ENCODE results near the gene NPC1. TPM values are rescaled to one million over a fixed set of nuclear protein-coding genes. Genes with fewer than 3 reads are reported as not detected.
"Not testable (repeated sequence)": the region's sequence is repeated elsewhere in the genome, so short reads cannot be mapped to it uniquely, and the experiment has no call there.

Gene NPC1
- total RNA-seq, 1 donor from 2014 or later = 29.0 TPM

DNA sequence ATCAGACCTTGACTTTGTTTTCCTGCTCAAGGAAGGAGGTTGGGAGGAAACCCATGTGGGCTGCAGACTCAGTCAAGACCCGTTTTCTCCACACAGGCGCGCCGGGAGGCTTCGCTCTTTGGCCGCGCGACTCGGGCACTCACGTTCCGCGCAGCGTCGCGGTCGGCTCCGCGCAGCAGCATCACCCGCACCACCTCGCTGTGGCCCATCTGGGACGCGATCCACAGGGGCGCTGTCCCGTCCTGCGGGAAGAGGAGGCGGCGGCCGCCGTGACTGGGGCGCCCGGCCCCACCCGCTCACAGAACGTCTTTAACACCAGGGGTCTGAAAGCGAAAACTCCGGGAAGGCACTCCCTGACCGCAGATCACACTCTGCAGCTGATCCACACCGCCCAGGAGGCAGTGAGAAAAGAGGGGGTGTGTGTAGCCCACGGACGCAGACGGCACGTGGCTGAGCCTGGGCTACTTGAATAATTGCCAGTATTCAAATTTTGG lies 33.1 kb upstream of the NPC1 start:
- Mint-ChIP-seq H3K27ac (no peak overlapping the region), H3K36me3 (ENCODE audit: low read depth) (no peaks in the 10 kb centered on the region), H3K27me3 (ENCODE audit: low read depth) (peaks cover 42% of the 10 kb centered on the region), H3K9me3 (no peaks in the 10 kb centered on the region), H3K4me3 (ENCODE audit: low read depth) (no peak overlapping the region), H3K4me1 (ENCODE audit: low read depth) (no peaks in the 10 kb centered on the region)
- no peak for DNase-seq (ENCODE audit: low spot score)
- intact Hi-C loops (cut with micrococcal nuclease) = no loop called here

GRCh38 chr18:23618862-23619387 lies 32.6 kb upstream of the NPC1 start:
- Mint-ChIP-seq H3K36me3 (ENCODE audit: low read depth) (no peaks in the 10 kb centered on the region), H3K9me3 (no peaks in the 10 kb centered on the region), H3K4me1 (ENCODE audit: low read depth) (no peaks in the 10 kb centered on the region), H3K4me3 (ENCODE audit: low read depth) (no peak overlapping the region), H3K27me3 (ENCODE audit: low read depth) (peaks cover 42% of the 10 kb centered on the region), H3K27ac (no peak overlapping the region)
- intact Hi-C loops (cut with micrococcal nuclease) = no loop called here
- no peak for DNase-seq (ENCODE audit: low spot score)

GRCh38 chr18:23617412-23618014 lies 31.2 kb upstream of the NPC1 start:
- Mint-ChIP-seq H3K36me3 (ENCODE audit: low read depth) (no peaks in the 10 kb centered on the region), H3K27ac (no peak overlapping the region), H3K4me1 (ENCODE audit: low read depth) (no peaks in the 10 kb centered on the region), H3K27me3 (ENCODE audit: low read depth) (peaks cover 44% of the 10 kb centered on the region), H3K4me3 (ENCODE audit: low read depth) (no peak overlapping the region), H3K9me3 (no peaks in the 10 kb centered on the region)
- intact Hi-C loops (cut with micrococcal nuclease) = no loop called here
- no peak for DNase-seq (ENCODE audit: low spot score)

- Mint-ChIP-seq H3K27ac (no peak overlapping the region), H3K4me1 (ENCODE audit: low read depth) (no peaks in the 10 kb centered on the region)
- intact Hi-C loops (cut with micrococcal nuclease) = no loop called here
Measured at GRCh38 chr18:23616258-23616657, 30.0 kb upstream of the NPC1 start.

GRCh38 chr18:23614891-23615290 lies 28.6 kb upstream of the NPC1 start:
- Mint-ChIP-seq H3K36me3 (ENCODE audit: low read depth) (no peaks in the 10 kb centered on the region), H3K27me3 (ENCODE audit: low read depth) (peaks cover 26% of the 10 kb centered on the region), H3K9me3 (no peaks in the 10 kb centered on the region), H3K4me3 (ENCODE audit: low read depth) (no peak overlapping the region), H3K27ac (no peak overlapping the region), H3K4me1 (ENCODE audit: low read depth) (no peaks in the 10 kb centered on the region)
- intact Hi-C loops (cut with micrococcal nuclease) = no loop called here
- no peak for DNase-seq (ENCODE audit: low spot score)

More at GRCh38 chr18:23616258-23616657, 30.0 kb upstream of the NPC1 start:
- Mint-ChIP-seq H3K9me3 (no peaks in the 10 kb centered on the region), H3K27me3 (ENCODE audit: low read depth) (peaks cover 39% of the 10 kb centered on the region), H3K4me3 (ENCODE audit: low read depth) (no peak overlapping the region), H3K36me3 (ENCODE audit: low read depth) (no peaks in the 10 kb centered on the region)
- DNase-seq (ENCODE audit: low spot score) = no peak

DNA sequence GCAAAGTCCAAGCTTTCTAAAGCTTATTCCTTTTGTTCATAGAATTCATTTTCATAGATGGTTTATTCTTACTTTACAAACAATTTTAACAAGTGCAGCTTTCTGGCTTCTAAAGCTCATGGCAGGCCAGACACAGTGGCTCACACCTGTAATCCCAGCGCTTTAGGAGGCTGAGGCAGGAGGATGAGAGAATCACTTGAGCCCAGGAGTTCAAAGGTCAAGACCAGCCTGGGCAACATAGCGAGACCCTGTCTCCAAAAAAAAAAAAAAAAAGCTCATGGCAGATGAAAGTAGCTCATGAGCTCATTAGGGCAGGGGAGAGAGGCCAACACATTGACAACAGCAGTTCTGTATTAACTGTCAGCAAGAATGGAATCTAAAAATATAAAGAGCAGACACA lies 28.1 kb upstream of the NPC1 start:
- Mint-ChIP-seq H3K4me1 (ENCODE audit: low read depth) (no peaks in the 10 kb centered on the region), H3K36me3 (ENCODE audit: low read depth) (no peaks in the 10 kb centered on the region)

GRCh38 chr18:23613091-23613475 lies 26.8 kb upstream of the NPC1 start:
- H3K36me3 Mint-ChIP-seq (ENCODE audit: low read depth); DNase-seq (ENCODE audit: low spot score); H3K27ac Mint-ChIP-seq; H3K4me3 Mint-ChIP-seq (ENCODE audit: low read depth); H3K4me1 Mint-ChIP-seq (ENCODE audit: low read depth); H3K9me3 Mint-ChIP-seq; intact Hi-C loops (cut with micrococcal nuclease): not testable (repeated sequence)
- peaks cover 21% of the 10 kb centered on the region for H3K27me3 Mint-ChIP-seq (ENCODE audit: low read depth)

More for the DNA sequence above, 28.1 kb upstream of the NPC1 start:
- no peak for DNase-seq (ENCODE audit: low spot score)
- Mint-ChIP-seq H3K27me3 (ENCODE audit: low read depth) (peaks cover 25% of the 10 kb centered on the region), H3K4me3 (ENCODE audit: low read depth) (no peak overlapping the region), H3K9me3 (no peaks in the 10 kb centered on the region), H3K27ac (no peak overlapping the region)
- intact Hi-C loops (cut with micrococcal nuclease) = no loop called here

- intact Hi-C loops (cut with micrococcal nuclease) = no loop called here
- no peak for DNase-seq (ENCODE audit: low spot score)
- Mint-ChIP-seq H3K9me3 (no peaks in the 10 kb centered on the region), H3K4me3 (ENCODE audit: low read depth) (no peak overlapping the region), H3K4me1 (ENCODE audit: low read depth) (no peaks in the 10 kb centered on the region), H3K36me3 (ENCODE audit: low read depth) (no peaks in the 10 kb centered on the region), H3K27me3 (ENCODE audit: low read depth) (peaks cover 16% of the 10 kb centered on the region), H3K27ac (no peak overlapping the region)
Measured at GRCh38 chr18:23612434-23613090, 26.3 kb upstream of the NPC1 start.

- DNase-seq (ENCODE audit: low spot score) = no peak
- intact Hi-C loops (cut with micrococcal nuclease) = no loop called here
- no peak overlapping the region for H3K4me3 Mint-ChIP-seq (ENCODE audit: low read depth)
- no peaks in the 10 kb centered on the region for H3K4me1 Mint-ChIP-seq (ENCODE audit: low read depth)
- peaks cover 15% of the 10 kb centered on the region for H3K27me3 Mint-ChIP-seq (ENCODE audit: low read depth)
- no peaks in the 10 kb centered on the region for H3K36me3 Mint-ChIP-seq (ENCODE audit: low read depth)
- H3K9me3 Mint-ChIP-seq = no peaks in the 10 kb centered on the region
- H3K27ac Mint-ChIP-seq = no peak overlapping the region
Measured at GRCh38 chr18:23609390-23610023, 23.2 kb upstream of the NPC1 start.

DNA sequence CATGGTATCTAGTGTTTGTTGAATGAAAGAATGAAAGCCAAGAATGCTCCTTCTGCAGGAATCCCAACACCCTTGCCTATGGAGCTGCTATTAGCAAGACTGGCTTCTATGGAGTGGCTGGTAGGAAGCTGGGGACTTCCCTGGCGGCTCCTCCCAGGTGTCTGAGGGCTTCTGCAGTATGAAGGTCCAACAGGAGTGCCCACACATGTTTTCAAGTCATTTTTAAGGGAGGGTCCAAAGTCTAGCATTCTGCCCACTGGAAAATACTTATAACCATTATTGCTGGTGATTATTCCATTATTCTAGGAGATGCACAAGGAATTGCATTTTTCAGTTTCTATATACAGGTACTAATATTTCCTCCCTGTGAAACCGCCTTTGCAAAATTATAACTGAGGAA lies 21.9 kb upstream of the NPC1 start:
- Mint-ChIP-seq H3K27ac (no peak overlapping the region), H3K4me1 (ENCODE audit: low read depth) (no peaks in the 10 kb centered on the region), H3K4me3 (ENCODE audit: low read depth) (no peak overlapping the region), H3K27me3 (ENCODE audit: low read depth) (peaks cover 15% of the 10 kb centered on the region), H3K36me3 (ENCODE audit: low read depth) (no peaks in the 10 kb centered on the region), H3K9me3 (no peaks in the 10 kb centered on the region)
- no peak for DNase-seq (ENCODE audit: low spot score)
- intact Hi-C loops (cut with micrococcal nuclease) = no loop called here

DNA sequence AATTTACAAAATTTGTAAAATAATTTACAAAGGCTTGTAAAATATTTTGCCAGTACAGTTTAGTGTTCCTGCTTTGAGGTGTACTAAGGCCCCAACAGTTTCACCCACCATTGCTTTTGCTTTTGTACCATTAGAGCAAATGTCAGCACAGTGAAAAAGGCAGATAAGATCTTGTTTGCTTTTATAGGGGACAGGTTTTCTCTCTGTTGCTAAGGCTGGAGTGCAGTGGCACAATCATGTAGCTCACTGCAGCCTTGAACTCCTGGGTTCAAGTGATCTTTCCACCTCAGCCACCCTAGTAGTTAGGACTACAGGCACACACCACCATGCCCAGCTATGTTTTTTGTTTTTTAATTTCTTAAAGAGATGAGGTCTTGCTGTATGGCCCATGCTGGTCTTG lies 19.6 kb upstream of the NPC1 start:
- peaks cover 10% of the 10 kb centered on the region for H3K27me3 Mint-ChIP-seq (ENCODE audit: low read depth)
- no peak overlapping the region for H3K27ac Mint-ChIP-seq

GRCh38 chr18:23599809-23600208 lies 13.5 kb upstream of the NPC1 start:
- H3K36me3 Mint-ChIP-seq (ENCODE audit: low read depth) = no peaks in the 10 kb centered on the region
- intact Hi-C loops (cut with micrococcal nuclease) = no loop called here
- no peak overlapping the region for H3K27ac Mint-ChIP-seq
- no peaks in the 10 kb centered on the region for H3K9me3 Mint-ChIP-seq
- H3K4me3 Mint-ChIP-seq (ENCODE audit: low read depth) = no peak overlapping the region
- no peak for DNase-seq (ENCODE audit: low spot score)
- peaks cover 16% of the 10 kb centered on the region for H3K27me3 Mint-ChIP-seq (ENCODE audit: low read depth)
- peaks cover 2% of the 10 kb centered on the region for H3K4me1 Mint-ChIP-seq (ENCODE audit: low read depth)

More for the DNA sequence above, 19.6 kb upstream of the NPC1 start:
- Mint-ChIP-seq H3K4me1 (ENCODE audit: low read depth) (peaks cover 2% of the 10 kb centered on the region), H3K36me3 (ENCODE audit: low read depth) (no peaks in the 10 kb centered on the region), H3K4me3 (ENCODE audit: low read depth) (no peak overlapping the region), H3K9me3 (no peaks in the 10 kb centered on the region)
- intact Hi-C loops (cut with micrococcal nuclease) = no loop called here
- DNase-seq (ENCODE audit: low spot score) = no peak

DNA sequence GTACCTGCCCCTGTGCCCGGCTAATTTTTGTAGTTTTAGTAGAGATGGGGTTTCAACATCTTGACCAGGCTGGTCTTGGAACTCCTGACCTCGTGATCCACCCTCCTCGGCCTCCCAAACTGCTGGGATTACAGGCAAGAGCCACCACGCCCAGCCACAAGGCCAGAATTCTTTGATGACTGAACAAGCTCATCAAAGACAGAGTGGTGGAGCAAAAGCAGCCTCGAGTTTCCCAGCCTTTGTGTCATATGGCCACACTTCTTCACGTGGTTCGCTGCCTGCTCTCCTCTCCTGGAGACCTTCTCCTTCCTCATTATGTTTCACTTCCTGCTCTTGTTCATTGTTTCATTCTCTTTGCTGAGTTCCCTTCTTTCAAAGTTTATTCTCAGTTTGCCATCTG lies 9.9 kb upstream of the NPC1 start:
- H3K9me3 Mint-ChIP-seq = no peaks in the 10 kb centered on the region
- H3K36me3 Mint-ChIP-seq (ENCODE audit: low read depth) = no peaks in the 10 kb centered on the region
- H3K4me3 Mint-ChIP-seq (ENCODE audit: low read depth) = no peak overlapping the region
- H3K27me3 Mint-ChIP-seq (ENCODE audit: low read depth) = peaks cover 16% of the 10 kb centered on the region
- DNase-seq (ENCODE audit: low spot score) = no peak
- no peak overlapping the region for H3K27ac Mint-ChIP-seq
- intact Hi-C loops (cut with micrococcal nuclease) = no loop called here
- H3K4me1 Mint-ChIP-seq (ENCODE audit: low read depth) = peaks cover 7% of the 10 kb centered on the region

Data from activated T-helper 2 cell treated with anti-CD3 and anti-CD28 coated beads, Interferon-gamma antibody, Interleukin-2, Interleukin-4, amounts not matched to agents 10 μg/mL and 5 μg/mL and 100 μg/mL, durations not matched to agents 14 hours and 24 hours and 36 hours (primary cell).